GM19463 (cell line): ENCODE data around the gene RCC2.

Experiments
- ATAC-seq: cut with Tn5 transposase; IDR thresholded peaks from one replicate; pipeline ENCODE4 v1.9.1; 2021; ENCODE audit warnings: mild to moderate bottlenecking, moderate library complexity; ENCODE audit not compliant: unreplicated experiment

RCC2 gene

DNA sequence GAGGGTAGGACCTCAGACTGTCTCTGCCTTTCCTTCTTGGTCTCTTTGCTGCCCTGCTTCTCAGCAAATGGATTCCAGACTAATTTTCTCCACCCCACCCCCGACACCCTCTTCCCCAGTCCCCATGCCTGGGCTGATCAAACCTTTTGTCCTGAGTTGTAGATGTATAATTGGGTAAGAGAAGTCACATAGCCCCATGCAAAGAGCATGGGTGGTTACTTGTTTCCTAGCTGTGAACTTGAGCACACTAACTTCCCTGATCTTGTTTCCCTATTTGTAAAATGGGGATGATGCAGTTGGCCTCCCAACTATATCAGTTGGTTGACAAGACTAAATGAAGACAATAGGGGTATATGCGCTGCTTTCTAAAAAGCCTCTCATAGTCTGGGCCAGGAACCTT lies 58.3 kb downstream of the RCC2 start:
- ATAC-seq = no peak

DNA sequence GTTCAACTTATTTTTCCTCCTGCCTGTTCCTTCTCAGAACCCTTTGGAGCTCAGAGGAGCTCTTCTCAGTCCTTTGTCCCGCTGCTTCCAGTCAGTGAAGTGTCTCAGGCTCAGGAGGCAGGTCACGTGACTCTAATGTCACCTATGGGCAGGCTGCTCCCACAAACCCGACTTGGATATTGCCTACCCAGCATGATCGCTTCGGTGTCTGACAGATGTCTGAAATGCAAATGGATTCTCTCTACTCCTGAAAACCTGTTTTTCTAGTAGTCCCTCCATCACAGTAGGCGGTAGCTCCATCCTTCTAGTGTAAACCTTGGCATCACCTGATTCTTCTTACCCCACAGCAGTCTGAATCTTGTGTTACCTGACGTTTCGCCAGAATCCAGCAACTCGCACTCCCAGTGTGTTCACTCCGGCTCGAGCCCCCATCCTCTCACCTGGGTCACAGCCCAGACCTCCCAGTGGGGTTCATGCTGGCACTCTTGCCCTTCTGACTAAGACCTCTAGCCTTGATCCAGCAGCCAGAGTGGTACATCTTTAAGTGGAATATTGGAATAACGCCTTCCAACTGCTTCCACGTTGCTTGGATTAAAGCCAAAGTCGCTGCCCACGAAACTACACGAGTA lies 62.0 kb downstream of the RCC2 start:
- ATAC-seq = no peak

DNA sequence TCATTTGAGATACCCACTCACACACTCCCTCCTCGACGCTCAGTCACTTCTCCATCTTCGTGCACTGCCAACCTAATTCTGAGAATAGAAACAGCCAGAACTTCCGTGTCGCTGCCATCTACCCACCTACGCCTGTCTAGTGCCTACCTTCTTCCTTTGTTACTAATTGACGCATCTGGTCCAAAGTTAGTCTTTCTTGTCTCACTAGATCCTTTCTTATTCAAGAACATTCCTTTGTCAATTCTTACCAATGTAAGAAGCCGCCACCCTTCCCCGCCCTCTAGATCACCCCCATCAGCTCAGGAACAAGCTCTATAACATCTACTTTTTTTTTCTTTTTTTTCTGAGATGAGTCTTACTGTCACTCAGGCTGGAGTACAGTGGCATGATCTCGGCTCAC lies 63.8 kb downstream of the RCC2 start:
- ATAC-seq = no peak

DNA sequence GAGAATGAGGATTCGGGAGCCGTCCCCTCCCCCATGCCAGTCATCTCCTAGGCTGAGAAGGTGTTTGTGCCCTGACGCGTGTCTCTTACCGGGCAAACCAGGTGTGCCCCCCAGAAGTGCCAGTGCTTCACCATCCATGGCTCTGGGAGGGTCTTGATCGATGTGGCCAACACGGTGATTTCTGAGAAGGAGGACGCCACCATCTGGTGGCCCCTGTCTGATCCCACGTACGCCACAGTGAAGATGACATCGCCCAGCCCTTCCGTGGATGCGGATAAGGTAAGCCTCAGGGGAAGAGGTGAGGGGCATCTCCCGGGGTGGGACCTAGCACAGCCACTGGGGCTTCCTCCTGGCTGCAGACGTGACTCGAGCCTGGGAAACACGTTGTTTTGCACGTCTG lies 66.5 kb downstream of the RCC2 start:
- no peak for ATAC-seq

DNA sequence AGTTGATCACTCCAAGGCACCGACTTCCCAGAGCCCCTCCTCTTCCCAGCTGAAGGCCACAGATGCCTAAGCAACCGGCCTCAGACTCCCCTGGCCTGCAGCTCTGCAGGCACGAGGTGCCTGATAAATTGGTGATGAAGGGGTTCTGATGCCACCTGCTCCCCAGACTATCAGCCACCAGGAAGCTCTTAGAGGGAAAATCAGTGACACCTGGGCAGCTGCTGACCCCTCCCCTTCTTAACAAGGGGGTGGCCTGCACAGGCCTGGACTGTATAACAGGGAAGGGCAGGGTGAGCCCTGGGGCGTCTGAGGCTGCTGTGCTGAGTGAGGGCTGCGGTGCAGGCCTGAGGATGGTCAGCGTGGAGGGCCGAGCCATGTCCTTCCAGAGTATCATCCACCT lies 67.6 kb downstream of the RCC2 start, which contains the start of gene PADI6:
Gene PADI6 (plus strand): TSS at position 301 of the 400 bp plus-strand sequence. CDS start 50 bp downstream, at position 351.
- no peak for ATAC-seq

DNA sequence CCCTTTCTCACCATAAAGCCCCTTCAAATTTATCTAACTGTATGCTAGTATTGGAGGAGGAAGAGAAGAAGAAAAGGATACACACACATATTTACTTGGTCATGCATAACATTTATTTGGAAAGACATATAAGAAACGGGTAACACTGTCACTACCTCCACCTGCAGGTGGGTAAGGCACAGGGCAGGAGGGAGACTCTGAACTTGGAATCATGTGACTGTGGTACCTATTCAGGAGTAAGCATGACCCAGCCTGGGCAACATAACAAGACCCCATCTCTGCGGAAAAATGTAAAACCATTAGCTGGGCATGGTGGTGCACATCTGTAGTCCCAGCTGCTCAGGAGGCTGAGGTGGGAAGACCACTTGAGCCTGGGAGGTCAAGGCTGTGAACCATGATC lies 68.9 kb downstream of the RCC2 start:
- ATAC-seq = no peak

DNA sequence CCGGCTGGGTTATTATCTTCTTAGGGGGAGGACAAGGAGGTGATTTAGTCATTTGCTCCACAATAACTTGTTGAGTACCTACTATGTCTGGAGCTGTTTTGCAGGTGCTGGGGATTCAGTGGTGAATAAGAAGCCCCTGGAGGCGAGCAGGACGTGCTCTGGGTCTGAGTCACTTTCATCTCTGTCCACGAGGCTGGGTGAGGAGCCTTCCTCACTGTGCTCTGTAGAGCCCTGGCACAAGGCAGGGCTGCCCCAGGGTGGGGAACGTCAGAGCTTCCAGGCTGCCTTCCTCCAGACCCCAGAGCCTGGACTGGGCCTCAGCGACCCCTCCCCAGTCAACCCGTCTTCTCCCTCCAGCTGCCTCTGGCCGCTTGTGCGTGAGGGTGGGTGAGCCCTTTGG lies 70.0 kb downstream of the RCC2 start:
- ATAC-seq = no peak

DNA sequence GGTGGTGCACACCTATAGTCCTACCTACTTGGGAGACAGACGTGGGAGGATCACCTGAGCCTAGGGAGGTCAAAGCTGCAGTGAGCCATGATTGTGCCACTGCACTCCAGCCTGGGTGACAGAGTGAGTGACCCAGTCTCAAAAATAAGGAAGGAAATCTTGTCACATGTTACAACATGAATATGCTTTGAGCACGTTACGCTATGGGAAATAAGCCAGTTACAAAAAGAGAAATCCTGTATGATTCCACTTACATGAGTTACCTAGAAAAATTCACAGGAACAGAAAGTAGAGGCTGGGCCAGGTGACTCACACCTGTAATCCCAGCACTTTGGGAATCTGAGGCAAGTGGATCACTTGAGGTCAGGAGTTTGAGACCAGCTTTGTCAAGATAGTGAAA lies 74.2 kb downstream of the RCC2 start:
- no peak for ATAC-seq

DNA sequence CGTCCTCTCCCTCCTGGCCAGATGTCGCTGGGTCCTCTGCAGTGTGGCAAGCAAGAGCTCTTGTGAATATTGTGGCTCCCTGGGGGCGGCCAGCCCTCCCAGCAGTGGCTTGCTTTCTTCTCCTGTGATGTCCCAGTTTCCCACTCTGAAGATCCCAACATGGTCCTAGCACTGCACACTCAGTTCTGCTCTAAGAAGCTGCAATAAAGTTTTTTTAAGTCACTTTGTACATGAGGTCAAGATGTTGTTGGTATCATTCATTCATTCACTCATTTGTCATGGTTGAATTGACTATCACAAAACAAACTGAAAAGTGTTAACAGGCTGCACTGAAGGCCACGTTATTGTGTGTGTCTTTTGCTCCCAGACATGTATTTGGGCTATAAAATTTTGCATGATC lies 75.7 kb downstream of the RCC2 start:
- ATAC-seq = no peak

DNA sequence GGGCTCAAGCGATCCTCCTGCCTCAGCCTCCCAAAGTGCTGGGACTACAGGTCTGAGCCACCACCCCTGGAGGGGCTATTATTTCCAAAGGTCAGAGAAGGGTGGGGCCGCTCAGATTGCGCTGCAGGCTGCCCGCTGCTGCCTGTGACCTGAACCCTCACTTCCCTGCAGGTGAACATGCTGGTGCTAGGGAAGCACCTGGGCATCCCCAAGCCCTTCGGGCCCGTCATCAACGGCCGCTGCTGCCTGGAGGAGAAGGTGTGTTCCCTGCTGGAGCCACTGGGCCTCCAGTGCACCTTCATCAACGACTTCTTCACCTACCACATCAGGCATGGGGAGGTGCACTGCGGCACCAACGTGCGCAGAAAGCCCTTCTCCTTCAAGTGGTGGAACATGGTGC lies 76.1 kb downstream of the RCC2 start:
- no peak for ATAC-seq

DNA sequence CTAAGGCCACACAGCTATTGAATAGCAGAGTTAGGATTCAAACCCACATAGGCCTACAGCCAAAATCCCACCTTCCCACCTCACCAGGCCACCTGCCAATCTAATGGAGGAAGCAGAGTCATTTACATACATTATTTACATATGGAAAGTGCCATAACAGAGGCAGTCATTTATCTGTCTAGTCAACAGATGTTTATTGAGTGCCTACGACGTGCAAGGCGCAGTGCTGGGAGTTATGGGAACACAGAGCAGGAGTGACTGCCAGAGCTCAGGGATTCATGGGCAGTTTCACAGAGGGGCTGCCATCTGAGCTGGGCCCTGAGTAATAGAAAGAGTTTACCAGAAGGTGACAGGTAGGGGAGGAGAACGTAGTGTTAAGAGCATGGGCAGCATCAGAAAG lies 77.8 kb downstream of the RCC2 start:
- ATAC-seq = no peak

DNA sequence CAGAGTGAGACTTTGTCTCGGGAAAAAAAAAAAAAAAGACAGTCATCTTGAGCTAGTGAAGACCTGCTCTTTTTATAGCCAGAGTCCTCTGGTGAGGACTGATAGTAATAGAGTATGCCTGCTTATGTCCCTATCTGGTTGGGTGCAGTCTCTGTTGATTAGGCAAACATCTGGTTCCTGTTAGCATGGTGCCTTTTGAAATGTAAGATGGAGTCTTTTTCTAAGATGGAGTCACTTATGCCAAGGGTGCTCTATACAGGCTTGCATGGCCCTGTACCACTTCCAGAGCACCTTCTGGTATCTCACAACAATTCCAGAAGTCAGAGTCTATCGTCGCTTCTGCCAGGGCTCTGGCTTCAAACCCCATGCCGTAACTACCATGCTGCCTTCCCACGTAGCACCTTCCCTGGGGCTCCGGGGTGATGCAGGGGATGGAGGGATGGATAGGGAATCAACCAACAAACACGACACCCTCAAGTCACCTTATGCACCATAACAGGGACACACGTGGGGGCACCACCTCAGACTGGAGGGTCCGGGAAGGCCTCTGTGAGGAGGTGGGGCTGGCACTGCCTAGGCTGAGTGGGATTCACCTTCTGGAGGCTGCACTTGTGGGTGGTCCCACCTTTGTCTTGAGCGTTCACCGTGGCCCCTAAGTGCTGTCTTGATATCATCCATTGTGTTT lies 79.1 kb downstream of the RCC2 start:
- ATAC-seq = no peak

DNA sequence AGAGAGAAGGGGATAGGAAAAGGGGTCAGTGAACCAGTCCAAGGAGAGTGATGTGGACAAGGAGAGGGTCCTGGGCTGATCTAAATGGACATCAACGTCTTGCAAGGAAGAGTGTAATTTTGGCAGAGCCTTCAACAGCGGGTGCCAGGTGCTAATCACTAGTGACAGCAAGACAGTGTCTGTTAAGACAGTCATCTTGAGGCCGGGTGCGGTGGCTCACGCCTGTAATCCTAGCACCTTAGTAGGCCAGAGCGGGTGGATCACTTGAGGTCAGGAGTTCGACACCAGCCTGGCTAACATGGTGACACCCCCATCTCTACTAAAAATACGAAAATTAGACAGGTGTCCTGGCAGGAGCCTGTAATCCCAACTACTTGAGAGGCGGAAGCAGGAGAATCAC lies 79.7 kb downstream of the RCC2 start:
- ATAC-seq = no peak

DNA sequence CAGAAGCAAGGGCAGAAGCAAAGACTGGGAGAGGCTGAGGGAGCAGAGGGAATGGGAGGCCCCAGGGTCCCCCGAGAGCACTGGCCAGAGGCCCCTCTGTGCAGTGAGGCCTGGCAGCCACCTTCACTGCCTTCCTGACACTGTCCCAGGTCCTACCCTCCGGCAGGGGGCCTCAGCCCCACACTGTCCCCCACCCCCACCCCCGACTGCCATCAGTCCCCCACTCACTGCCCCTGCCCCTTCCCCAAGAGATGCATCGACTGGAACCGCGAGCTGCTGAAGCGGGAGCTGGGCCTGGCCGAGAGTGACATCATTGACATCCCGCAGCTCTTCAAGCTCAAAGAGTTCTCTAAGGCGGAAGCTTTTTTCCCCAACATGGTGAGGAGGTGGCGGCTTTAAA lies 80.4 kb downstream of the RCC2 start:
- no peak for ATAC-seq

DNA sequence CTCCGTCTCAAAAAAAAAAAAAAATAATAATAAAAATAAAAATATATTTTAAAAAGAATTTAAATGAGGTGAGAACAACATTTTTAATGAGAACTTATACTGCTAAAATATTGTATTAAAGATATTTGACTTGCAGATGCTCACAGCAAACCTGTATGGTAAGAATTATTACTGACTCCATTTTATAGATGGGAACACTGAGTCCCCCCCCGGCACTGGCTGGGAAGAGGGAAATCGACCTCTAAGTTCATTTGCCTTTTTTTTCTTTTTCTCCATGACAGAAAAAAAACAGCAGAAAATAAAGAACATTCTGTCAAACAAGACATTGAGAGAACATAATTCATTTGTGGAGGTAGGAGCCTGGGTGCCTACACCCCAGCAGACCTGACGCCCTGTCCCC lies 80.9 kb downstream of the RCC2 start:
- no peak for ATAC-seq
